Measurements from ENCODE around the gene ACAN. TPM values are rescaled to one million over a fixed set of nuclear protein-coding genes. Genes with fewer than 3 reads are reported as not detected.

ACAN gene
- total and polyA plus RNA-seq, 9 of the 15 experiments (the other 6 are each of a cell fraction or from before 2014, with no cell fraction given): not detected

- in situ Hi-C loops (cut with MboI): loop anchor here (10.0 kb wide), 1 partner anchor 288 kb away; no protein-coding TSS in a partner anchor
- Histone ChIP-seq H3K27me3 (ENCODE audit: control insufficient read depth in 2 of 2, insufficient read depth in 2 of 2, low read length in 2 of 2) (peaks cover 0 to 20% of the 10 kb centered on the region in 2 experiments; a peak in 4 of 5 replicates), H3K9me1 (ENCODE audit: control insufficient read depth, insufficient read depth, low read length) (no peaks in the 10 kb centered on the region)
Measured at GRCh38 chr15:88887068-88887580, 83.9 kb downstream of the ACAN start.

More at GRCh38 chr15:88887068-88887580, 83.9 kb downstream of the ACAN start:
- Histone ChIP-seq H3K4me2 (ENCODE audit: insufficient read depth, low read length) (no peak overlapping the region), H3K9ac (ENCODE audit: insufficient read depth in 1 of 2, low read depth in 2 of 2, low read length in 2 of 2) (0 out of 4 replicates have a peak overlapping the region, but pooled peaks of 1 of the 2 experiments have one; percentile 12), H2AFZ (ENCODE audit: low read depth, low read length) (no peak overlapping the region), H3K79me2 (ENCODE audit: control insufficient read depth, insufficient read depth, low read length) (no peaks in the 10 kb centered on the region), H3K27ac (ENCODE audit: extremely low read depth, low read depth, low read length) (no peak overlapping the region), H3K36me3 (ENCODE audit: control insufficient read depth, insufficient read depth, low read length) (no peaks in the 10 kb centered on the region), H3K9me3 (replicated peaks; ENCODE audit: control insufficient read depth, insufficient read depth, low read depth, low read length) (no peaks in the 10 kb centered on the region), H3K4me1 (replicated peaks in 1 of 2; ENCODE audit: control insufficient read depth in 2 of 2, insufficient read depth in 2 of 2, low read length in 2 of 2) (no peaks in the 10 kb centered on the region), H3K4me3 (no peak overlapping the region), H4K20me1 (replicated peaks; ENCODE audit: control insufficient read depth, insufficient read depth, low read length) (no peaks in the 10 kb centered on the region; the same call in 1 of the 2 replicates)
- TF ChIP-seq ZNF592 (IDR thresholded peaks at IDR 0.05): no peak
- TF ChIP-seq ZFP1 (CRISPR knock-in tag; IDR thresholded peaks at IDR 0.05): no peak
- no peak for TF ChIP-seq ATF2 (CRISPR knock-in tag; IDR thresholded peaks at IDR 0.05)
- no peak for TF ChIP-seq THRB (CRISPR knock-in tag; conservative IDR thresholded peaks at IDR 0.05)
- 12% methylated on average over 13 of the region's 18 CpGs for WGBS (ENCODE audit: insufficient coverage, low coverage, missing lambda C conversion rate)
- intact Hi-C loops (cut with micrococcal nuclease): no loop called here
- FAIRE-seq (no peak), ATAC-seq (no peak; the same call in 2 of the 3 replicates), DNase-seq (ENCODE audit: extremely low read depth in 1 of 4, low spot score in 3 of 4) (no peak)
- POLR2A ChIA-PET: interaction anchor here (0.6 to 1.1 kb wide), 2 partner anchors 133 to 679 kb away, joined by 4 read pairs; no protein-coding TSS in a partner anchor
- no TSS peak for BruUV-seq (replicated peaks)
- CTCF ChIA-PET (ENCODE audit: low intra/inter-chr PET ratio): no interaction called here

All from K562 (cell line).